Endodermal cell (in vitro differentiated cells): ENCODE data around the gene ADRA2B. TPM values are rescaled to one million over a fixed set of nuclear protein-coding genes. Genes with fewer than 3 reads are reported as not detected.

Experiments used
- DNase-seq: peaks from one replicate; pipeline ENCODE4 v3.0.0-alpha.2; 2017
- H3K27ac ChIP-seq: 2 replicates; pipeline ENCODE4 v1.5.1; 2013; ENCODE audit warnings: mild to moderate bottlenecking, low read depth, low read length, moderate library complexity
- H3K27me3 ChIP-seq: 2 replicates; pipeline ENCODE4 v1.6.1; 2013; ENCODE audit warnings: mild to moderate bottlenecking, low read length, moderate library complexity; ENCODE audit not compliant: insufficient read depth, control insufficient read depth, poor library complexity, severe bottlenecking
- H3K36me3 ChIP-seq: 2 replicates; pipeline ENCODE4 v1.7.0; 2013; ENCODE audit warnings: mild to moderate bottlenecking, low read length, moderate library complexity; ENCODE audit not compliant: control insufficient read depth, insufficient read depth
- H3K4me1 ChIP-seq: one replicate; pipeline ENCODE4 v1.7.0; 2013; ENCODE audit warnings: low read length; ENCODE audit not compliant: control insufficient read depth, insufficient read depth
- H3K4me3 ChIP-seq: 2 replicates; pipeline ENCODE4 v1.5.1; 2013; ENCODE audit warnings: mild to moderate bottlenecking, low read length, moderate library complexity
- H3K9ac ChIP-seq: 2 replicates; pipeline ENCODE4 v1.6.1; 2013; ENCODE audit warnings: mild to moderate bottlenecking, low read length, moderate library complexity; ENCODE audit not compliant: poor library complexity, severe bottlenecking; ENCODE audit errors: extremely low read depth
- H3K9me3 ChIP-seq: 2 replicates; pipeline ENCODE4 v1.6.1; 2013; ENCODE audit warnings: mild to moderate bottlenecking, low read length, moderate library complexity; ENCODE audit not compliant: control insufficient read depth
- H3K27ac Mint-ChIP-seq: 2 replicates; pipeline ENCODE4 v1.8.0; 2020; ENCODE audit warnings: mixed read lengths
- H3K27me3 Mint-ChIP-seq: 2 replicates; pipeline ENCODE4 v1.8.0; 2021; ENCODE audit warnings: mild to moderate bottlenecking, mixed read lengths; ENCODE audit not compliant: insufficient read depth
- H3K36me3 Mint-ChIP-seq: 2 replicates; pipeline ENCODE4 v1.8.0; 2020; ENCODE audit warnings: low read depth, mixed read lengths
- H3K4me1 Mint-ChIP-seq: 2 replicates; pipeline ENCODE4 v1.8.0; 2020; ENCODE audit warnings: mixed read lengths
- H3K4me3 Mint-ChIP-seq: 2 replicates; pipeline ENCODE4 v1.8.0; 2020; ENCODE audit warnings: mild to moderate bottlenecking, moderate library complexity, mixed read lengths
- H3K9me3 Mint-ChIP-seq: 2 replicates; pipeline ENCODE4 v1.8.0; 2020; ENCODE audit warnings: mild to moderate bottlenecking, mixed read lengths
- CTCF ChIP-seq: fragments of 200-600 bp; sonication (generic); conservative IDR thresholded peaks from 2 replicates; pipeline ENCODE4 v1.5.0; 2021; ENCODE audit warnings: antibody characterized with exemption, mild to moderate bottlenecking
- WGBS, 2 experiments: methylation state at CpG; one replicate each; pipeline versions ENCODE4 v1.1.5 to v1.1.7; 2013; ENCODE audit warnings: missing lambda C conversion rate in 2 of 2, mixed read lengths in 1 of 2; ENCODE audit not compliant: insufficient coverage in 1 of 2, insufficient read length in 1 of 2; 5-methylcytosine and 5-hydroxymethylcytosine counted together
- total RNA-seq, 2 donors: library from RNA; stranded (reverse); fragmentation: NEBNext Ultra II Directional in 1 of 2; extraction: Animal tissue kit (Norgen Biotek cat#: 25700) in 1 of 2; gene quantifications; 2 replicates in 1 of 2; 3 replicates in 1 of 2; pipeline ENCODE4 v1.2.1, GENCODE V29; 2021

The ADRA2B gene
- total RNA-seq, 2 donors from 2014 or later, result 2.4 to 3.8 TPM

- no peak for TF ChIP-seq CTCF
- WGBS, 2 experiments, result 67 to 89% methylated on average over 53 to 77 of the region's 77 CpGs
- H3K9me3 Mint-ChIP-seq, result peaks cover 3% of the 10 kb centered on the region
- peaks cover 50% of the 10 kb centered on the region for H3K27me3 ChIP-seq
- DNase-seq, result no peak
- no peak overlapping the region for H3K27ac Mint-ChIP-seq
- no peaks in the 10 kb centered on the region for H3K9me3 ChIP-seq
- H3K4me3 ChIP-seq, result no peak overlapping the region
- H3K4me3 Mint-ChIP-seq, result peak overlapping the region; percentile 57
- H3K27ac ChIP-seq, result no peak overlapping the region
- H3K4me1 ChIP-seq, result no peaks in the 10 kb centered on the region
- peaks cover 65% of the 10 kb centered on the region for H3K27me3 Mint-ChIP-seq
- H3K36me3 ChIP-seq, result no peaks in the 10 kb centered on the region
- H3K36me3 Mint-ChIP-seq, result no peaks in the 10 kb centered on the region
- no peak overlapping the region for H3K9ac ChIP-seq
- H3K4me1 Mint-ChIP-seq, result no peaks in the 10 kb centered on the region
Observed at GRCh38 chr2:96115631-96116423, 544 bp downstream of the ADRA2B start.

- H3K4me1 Mint-ChIP-seq, result no peaks in the 10 kb centered on the region
- H3K27ac Mint-ChIP-seq, result no peak overlapping the region
- H3K4me1 ChIP-seq, result no peaks in the 10 kb centered on the region
- H3K36me3 Mint-ChIP-seq, result no peaks in the 10 kb centered on the region
- no peak for DNase-seq
- 93 to 95% methylated on average over 10 to 24 of the region's 24 CpGs for WGBS, 2 experiments
- peaks cover 58% of the 10 kb centered on the region for H3K27me3 Mint-ChIP-seq
- no peak overlapping the region for H3K4me3 ChIP-seq
- peaks cover 42% of the 10 kb centered on the region for H3K27me3 ChIP-seq
- no peaks in the 10 kb centered on the region for H3K36me3 ChIP-seq
- H3K27ac ChIP-seq, result no peak overlapping the region
- peaks cover 3% of the 10 kb centered on the region for H3K9me3 Mint-ChIP-seq
- no peak overlapping the region for H3K9ac ChIP-seq
- H3K4me3 Mint-ChIP-seq, result peak overlapping the region; percentile 57
- no peaks in the 10 kb centered on the region for H3K9me3 ChIP-seq
- no peak for TF ChIP-seq CTCF
Observed at GRCh38 chr2:96114903-96115581, 1.3 kb downstream of the ADRA2B start.

- no peak overlapping the region for H3K4me3 ChIP-seq
- no peaks in the 10 kb centered on the region for H3K36me3 ChIP-seq
- H3K9me3 ChIP-seq, result no peaks in the 10 kb centered on the region
- no peak overlapping the region for H3K4me3 Mint-ChIP-seq
- peaks cover 3% of the 10 kb centered on the region for H3K9me3 Mint-ChIP-seq
- no peak for DNase-seq
- H3K36me3 Mint-ChIP-seq, result no peaks in the 10 kb centered on the region
- peaks cover 37% of the 10 kb centered on the region for H3K27me3 ChIP-seq
- H3K27me3 Mint-ChIP-seq, result peaks cover 53% of the 10 kb centered on the region
- no peaks in the 10 kb centered on the region for H3K4me1 ChIP-seq
- H3K27ac Mint-ChIP-seq, result no peak overlapping the region
- no peak overlapping the region for H3K9ac ChIP-seq
- 97% methylated on average over 4 to 13 of the region's 13 CpGs for WGBS, 2 experiments
- TF ChIP-seq CTCF, result no peak
- peaks cover 3% of the 10 kb centered on the region for H3K4me1 Mint-ChIP-seq
- no peak overlapping the region for H3K27ac ChIP-seq
Observed at GRCh38 chr2:96114546-96114902, 1.8 kb downstream of the ADRA2B start.
